ENCODE measurements around the gene AUP1. TPM values are rescaled to one million over a fixed set of nuclear protein-coding genes. Genes with fewer than 3 reads are reported as not detected.

Gene AUP1
- total and polyA plus RNA-seq, 9 of the 15 experiments (the other 6 are each of a cell fraction or from before 2014, with no cell fraction given): 70.7 to 245 (median 165) TPM

GRCh38 chr2:74527741-74528140 lies 1.8 kb downstream of the AUP1 start:
- ChIA-PET POLR2A (interaction anchor here (1.1 to 1.6 kb wide), 3 partner anchors 10 to 60 kb away, joined by 3 to 5 read pairs (median 5); no protein-coding TSS in a partner anchor), CTCF (ENCODE audit: low intra/inter-chr PET ratio) (no interaction called here)
- Histone ChIP-seq H3K9me1 (ENCODE audit: control insufficient read depth, insufficient read depth, low read length) (peaks cover 3% of the 10 kb centered on the region), H3K9ac (ENCODE audit: insufficient read depth in 1 of 2, low read depth in 2 of 2, low read length in 2 of 2) (peak overlapping the region; percentile 5 to 97; a peak in 3 of 4 replicates), H3K36me3 (ENCODE audit: control insufficient read depth, insufficient read depth, low read length) (peaks cover 55% of the 10 kb centered on the region), H2AFZ (ENCODE audit: low read depth, low read length) (no peak overlapping the region), H3K4me2 (ENCODE audit: insufficient read depth, low read length) (peak overlapping the region; percentile 96), H4K20me1 (replicated peaks; ENCODE audit: control insufficient read depth, insufficient read depth, low read length) (peaks cover 5% of the 10 kb centered on the region; the same call in 1 of the 2 replicates), H3K27me3 (ENCODE audit: control insufficient read depth in 2 of 2, insufficient read depth in 2 of 2, low read length in 2 of 2) (no peaks in the 10 kb centered on the region), H3K27ac (ENCODE audit: extremely low read depth, low read depth, low read length) (no peak overlapping the region; the same call in 2 of the 3 replicates), H3K4me1 (replicated peaks in 1 of 2; ENCODE audit: control insufficient read depth in 2 of 2, insufficient read depth in 2 of 2, low read length in 2 of 2) (peaks cover 28 to 33% of the 10 kb centered on the region in 2 experiments), H3K4me3 (peak overlapping the region; percentile 96), H3K79me2 (ENCODE audit: control insufficient read depth, insufficient read depth, low read length) (peaks cover 52% of the 10 kb centered on the region), H3K9me3 (replicated peaks; ENCODE audit: control insufficient read depth, insufficient read depth, low read depth, low read length) (no peaks in the 10 kb centered on the region)
- intact Hi-C loops (cut with micrococcal nuclease) (loop anchor here (2.0 kb wide), 1 partner anchor 45 kb away; the partner anchor contains the start of genes CCDC142 and TTC31), in situ Hi-C loops (cut with MboI) (no loop called here)
- TF ChIP-seq SIX5 (IDR thresholded peaks at IDR 0.05; ENCODE audit: borderline replicate concordance in 1 of 2, insufficient read depth in 1 of 2, low read depth in 1 of 2, low read length in 2 of 2) (no peak), CSDE1 (IDR thresholded peaks at IDR 0.05) (no peak), NBN (IDR thresholded peaks at IDR 0.05; ENCODE audit: low read depth) (no peak), MED1 (CRISPR knock-in tag; IDR thresholded peaks at IDR 0.05; ENCODE audit: borderline replicate concordance) (no peak), POLR3G (IDR thresholded peaks at IDR 0.05; ENCODE audit: extremely low read depth, insufficient read length, insufficient replicate concordance) (no peak), MAX (CRISPR knock-in tag; IDR thresholded peaks at IDR 0.05) (no peak), HCFC1 (IDR thresholded peaks at IDR 0.05; ENCODE audit: low read depth, low read length) (no peak), RERE (CRISPR knock-in tag; IDR thresholded peaks at IDR 0.05; ENCODE audit: borderline replicate concordance) (no peak), EZH2 (IDR thresholded peaks at IDR 0.05; ENCODE audit: borderline replicate concordance, low read depth, low read length) (no peak), HEY1 (CRISPR knock-in tag; IDR thresholded peaks at IDR 0.05; ENCODE audit: borderline replicate concordance) (no peak)
- TSS peak; percentile 63 for BruUV-seq (replicated peaks)
- no peak for ATAC-seq
- no peak for FAIRE-seq
- WGBS (ENCODE audit: insufficient coverage, low coverage, missing lambda C conversion rate): 91% methylated on average over 6 of the region's 9 CpGs
- no peak for DNase-seq (ENCODE audit: extremely low read depth in 1 of 4, low spot score in 3 of 4)

Measured in K562 (cell line).